HG03520 (cell line): ENCODE data around the gene TTLL9.

Experiments
- ATAC-seq: cut with Tn5 transposase; IDR thresholded peaks from one replicate; pipeline ENCODE4 v1.9.1; 2021; ENCODE audit warnings: mild to moderate bottlenecking, moderate library complexity; ENCODE audit not compliant: unreplicated experiment

TTLL9 gene

GRCh38 chr20:31877684-31878083 is 7.2 kb downstream of the TTLL9 start:
- no peak for ATAC-seq

- peak; percentile 93 for ATAC-seq
Measured at GRCh38 chr20:31879143-31879987, 8.9 kb downstream of the TTLL9 start.

GRCh38 chr20:31881945-31882344 is 11.5 kb downstream of the TTLL9 start:
- no peak for ATAC-seq

- ATAC-seq = no peak
Measured at GRCh38 chr20:31883829-31884228, 13.4 kb downstream of the TTLL9 start.

- ATAC-seq = no peak
Measured at GRCh38 chr20:31890646-31891045, 20.2 kb downstream of the TTLL9 start.

- ATAC-seq = peak; percentile 98
Measured at GRCh38 chr20:31894980-31895675, 24.7 kb downstream of the TTLL9 start.

- ATAC-seq = no peak
Measured at GRCh38 chr20:31896049-31896448, 25.6 kb downstream of the TTLL9 start.

- ATAC-seq = no peak
Measured at GRCh38 chr20:31897541-31897940, 27.1 kb downstream of the TTLL9 start.

- no peak for ATAC-seq
Measured at GRCh38 chr20:31901615-31902014, 31.2 kb downstream of the TTLL9 start.

- ATAC-seq = no peak
Measured at GRCh38 chr20:31903627-31904386, 33.4 kb downstream of the TTLL9 start.

GRCh38 chr20:31906001-31906400 is 35.6 kb downstream of the TTLL9 start:
- no peak for ATAC-seq

GRCh38 chr20:31907046-31907445 is 36.6 kb downstream of the TTLL9 start:
- no peak for ATAC-seq

GRCh38 chr20:31908016-31908415 is 37.6 kb downstream of the TTLL9 start:
- ATAC-seq = no peak

GRCh38 chr20:31908424-31908823 is 38.0 kb downstream of the TTLL9 start:
- no peak for ATAC-seq

GRCh38 chr20:31909253-31910070 is 39.0 kb downstream of the TTLL9 start:
- no peak for ATAC-seq

- no peak for ATAC-seq
Measured at GRCh38 chr20:31910071-31910803, 39.8 kb downstream of the TTLL9 start.

GRCh38 chr20:31913431-31914157 is 43.2 kb downstream of the TTLL9 start:
- no peak for ATAC-seq

- no peak for ATAC-seq
Measured at GRCh38 chr20:31914170-31914569, 43.7 kb downstream of the TTLL9 start.
